H1 (cell line): ENCODE data around the gene SRGAP3. TPM values are rescaled to one million over a fixed set of nuclear protein-coding genes. Genes with fewer than 3 reads are reported as not detected.
A peak's percentile ranks its signal among the peaks of the same experiment; 100 is the strongest.

ENCODE experiments used
- CTCF ChIA-PET: fragments of 300-600 bp; sonication (Branson Sonifier 250); formaldehyde crosslinking; loops from one replicate; lab custom pipeline; 2021; ENCODE audit not compliant: partially characterized antibody; lab: Charles Lee
- POLR2A ChIA-PET: fragments of 300-600 bp; sonication (Branson Sonifier 250); formaldehyde crosslinking; loops from one replicate; lab custom pipeline; 2021; ENCODE audit warnings: inconsistent platforms; ENCODE audit not compliant: partially characterized antibody; lab: Charles Lee
- DNase-seq, 2 experiments: peaks; one replicate each; pipeline versions ENCODE4 v3.0.0 to v3.0.0-alpha.2; 2010 to 2022; ENCODE audit warnings: low spot score in 2 of 2, low read depth in 1 of 2, mixed read lengths in 1 of 2
- FAIRE-seq: peaks from 2 replicates; lab custom pipeline; 2011; peaks lifted over from hg19 to GRCh38; lab: Jason Lieb, UNC
- H2AFZ ChIP-seq: 2 replicates; pipeline ENCODE4 v1.8.1; 2012; ENCODE audit warnings: low read length, inconsistent platforms
- H2AK5ac ChIP-seq: 2 replicates; pipeline ENCODE4 v1.6.1; 2013; ENCODE audit warnings: low read depth, low read length
- H2BK120ac ChIP-seq: replicated peaks from 2 replicates; pipeline ENCODE3; 2013; ENCODE audit warnings: low read depth, low read length, inconsistent platforms
- H2BK12ac ChIP-seq: 2 replicates; pipeline ENCODE4 v1.6.1; 2013; ENCODE audit warnings: low read depth, low read length
- H2BK15ac ChIP-seq: 2 replicates; pipeline ENCODE4 v1.6.1; 2013; ENCODE audit warnings: low read length
- H2BK20ac ChIP-seq: 2 replicates; pipeline ENCODE4 v1.6.1; 2013; ENCODE audit warnings: low read length
- H2BK5ac ChIP-seq: 2 replicates; pipeline ENCODE4 v1.6.1; 2013; ENCODE audit warnings: low read depth, low read length
- H3K14ac ChIP-seq: 2 replicates; pipeline ENCODE4 v1.6.1; 2013; ENCODE audit warnings: inconsistent platforms; ENCODE audit not compliant: insufficient read length
- H3K18ac ChIP-seq: 2 replicates; pipeline ENCODE4 v1.6.1; 2013; ENCODE audit warnings: low read length; ENCODE audit errors: extremely low read depth
- H3K23ac ChIP-seq: 2 replicates; pipeline ENCODE4 v1.6.1; 2013; ENCODE audit warnings: inconsistent platforms; ENCODE audit not compliant: insufficient read length
- H3K23me2 ChIP-seq: 2 replicates; pipeline ENCODE4 v1.6.1; 2013; ENCODE audit warnings: low read depth, low read length
- H3K27ac ChIP-seq: 2 replicates; pipeline ENCODE4 v1.6.1; 2011; ENCODE audit warnings: low read depth, low read length, inconsistent platforms
- H3K27me3 ChIP-seq, 4 experiments: replicated peaks in 1 of 4; 1 replicate in 1 of 4; 2 replicates in 3 of 4; pipeline versions ENCODE4 v1.6.1 to v1.8.1; 2011 to 2013; ENCODE audit warnings: low read length in 3 of 4, mild to moderate bottlenecking in 3 of 4, inconsistent platforms in 2 of 4, mixed read lengths in 2 of 4, moderate library complexity in 1 of 4; ENCODE audit not compliant: control insufficient read depth in 3 of 4, insufficient read depth in 3 of 4; ENCODE audit errors: extremely low read depth in 1 of 4
- H3K36me3 ChIP-seq, 4 experiments: 2 replicates each; pipeline versions ENCODE4 v1.6.1 to v1.8.1; 2011 to 2013; ENCODE audit warnings: mild to moderate bottlenecking in 4 of 4, low read length in 3 of 4, moderate library complexity in 2 of 4, control low read depth in 1 of 4, inconsistent platforms in 1 of 4; ENCODE audit not compliant: insufficient read depth in 4 of 4, control insufficient read depth in 2 of 4
- H3K4ac ChIP-seq: replicated peaks from 2 replicates; pipeline ENCODE3; 2013; ENCODE audit warnings: low read length, low read depth, mixed read lengths, inconsistent platforms; ENCODE audit not compliant: insufficient read length
- H3K4me1 ChIP-seq, 4 experiments: replicated peaks in 1 of 4; 1 replicate in 1 of 4; 2 replicates in 3 of 4; pipeline versions ENCODE4 v1.6.1 to v1.8.1; 2011 to 2013; ENCODE audit warnings: low read length in 3 of 4, inconsistent platforms in 2 of 4, mixed read lengths in 1 of 4; ENCODE audit not compliant: insufficient read depth in 4 of 4, control insufficient read depth in 3 of 4
- H3K4me2 ChIP-seq, 2 experiments: 2 replicates each; pipeline versions ENCODE4 v1.6.1 to v1.8.1; 2011 to 2013; ENCODE audit warnings: low read depth in 2 of 2, low read length in 2 of 2, control low read depth in 1 of 2, inconsistent platforms in 1 of 2, mild to moderate bottlenecking in 1 of 2; ENCODE audit not compliant: insufficient read depth in 1 of 2
- H3K4me3 ChIP-seq, 4 experiments: fragments of 200-600, 300-600 bp in 1 of 4; sonication (generic), shearing (Covaris generic), sonication (Bioruptor Twin) in 1 of 4; 2 replicates each; pipeline versions ENCODE4 v1.5.1 to v1.8.1; 2011 to 2016; ENCODE audit warnings: low read length in 4 of 4, low read depth in 3 of 4, control low read depth in 2 of 4, inconsistent platforms in 2 of 4, mild to moderate bottlenecking in 2 of 4, mixed read lengths in 1 of 4, moderate library complexity in 1 of 4; ENCODE audit not compliant: insufficient read depth in 2 of 4; ENCODE audit errors: extremely low read depth in 1 of 4
- H3K56ac ChIP-seq: replicated peaks from 2 replicates; pipeline ENCODE3; 2013; ENCODE audit warnings: low read depth, mild to moderate bottlenecking, mixed read lengths, low read length, inconsistent platforms; ENCODE audit not compliant: insufficient read length
- H3K79me1 ChIP-seq: 2 replicates; pipeline ENCODE4 v1.6.1; 2013; ENCODE audit warnings: low read depth, low read length, control low read depth
- H3K79me2 ChIP-seq, 2 experiments: 2 replicates each; pipeline versions ENCODE4 v1.6.1 to v1.8.1; 2012 to 2013; ENCODE audit warnings: low read length in 2 of 2, mild to moderate bottlenecking in 2 of 2, inconsistent platforms in 1 of 2; ENCODE audit not compliant: insufficient read depth in 2 of 2, control insufficient read depth in 1 of 2
- H3K9ac ChIP-seq, 4 experiments: replicated peaks in 1 of 4; 1 replicate in 1 of 4; 2 replicates in 3 of 4; pipeline versions ENCODE4 v1.6.1 to v1.8.1; 2011 to 2013; ENCODE audit warnings: low read depth in 3 of 4, low read length in 3 of 4, control low read depth in 2 of 4, mild to moderate bottlenecking in 2 of 4, moderate library complexity in 2 of 4, inconsistent platforms in 1 of 4; ENCODE audit errors: extremely low read depth in 1 of 4
- H3K9me3 ChIP-seq, 2 experiments: 2 replicates each; pipeline versions ENCODE4 v1.6.1 to v1.8.1; 2012 to 2013; ENCODE audit warnings: mild to moderate bottlenecking in 2 of 2, moderate library complexity in 2 of 2, control low read depth in 1 of 2, inconsistent platforms in 1 of 2, low read depth in 1 of 2, low read length in 1 of 2, mixed read lengths in 1 of 2; ENCODE audit not compliant: insufficient read depth in 2 of 2
- H4K20me1 ChIP-seq, 2 experiments: replicated peaks in 1 of 2; 2 replicates each; pipeline versions ENCODE3 to v1.8.1; 2011 to 2013; ENCODE audit warnings: inconsistent platforms in 2 of 2, low read length in 2 of 2, mild to moderate bottlenecking in 1 of 2; ENCODE audit not compliant: insufficient read depth in 2 of 2, control insufficient read depth in 1 of 2
- H4K5ac ChIP-seq: 2 replicates; pipeline ENCODE4 v1.6.1; 2013; ENCODE audit warnings: low read length, low read depth, mixed read lengths, inconsistent platforms; ENCODE audit not compliant: insufficient read length
- H4K8ac ChIP-seq: 2 replicates; pipeline ENCODE4 v1.8.0; 2013; ENCODE audit warnings: mild to moderate bottlenecking, moderate library complexity, low read length, inconsistent platforms; ENCODE audit not compliant: insufficient read depth; ENCODE audit errors: extremely low read depth
- H4K91ac ChIP-seq: replicated peaks from 2 replicates; pipeline ENCODE3; 2013; ENCODE audit warnings: low read length, mixed read lengths, inconsistent platforms; ENCODE audit not compliant: insufficient read length
- GABPA ChIP-seq: IDR thresholded peaks from 2 replicates; pipeline ENCODE4 v1.6.1; 2011; ENCODE audit warnings: mild to moderate bottlenecking, low read length, moderate library complexity, borderline replicate concordance; ENCODE audit not compliant: insufficient read depth
- SIN3A ChIP-seq, 2 experiments: IDR thresholded peaks in 1 of 2; conservative IDR thresholded peaks in 1 of 2; 2 replicates each; pipeline ENCODE4 v1.6.1; 2011 to 2012; ENCODE audit warnings: low read length in 2 of 2, improper control_type of control experiment in 1 of 2, low read depth in 1 of 2, mild to moderate bottlenecking in 1 of 2
- SRF ChIP-seq: IDR thresholded peaks from 2 replicates; pipeline ENCODE4 v1.6.1; 2011; ENCODE audit warnings: mild to moderate bottlenecking, low read depth, low read length, moderate library complexity
- TBP ChIP-seq: IDR thresholded peaks from 2 replicates; pipeline ENCODE4 v1.6.1; 2011; ENCODE audit warnings: low read depth, low read length, improper control_type of control experiment
- USF2 ChIP-seq: IDR thresholded peaks from 2 replicates; pipeline ENCODE4 v1.6.1; 2011; ENCODE audit warnings: low read length, improper control_type of control experiment
- WGBS, 2 experiments: shearing (Covaris generic) in 1 of 2; methylation state at CpG; one replicate each; pipeline versions ENCODE4 v1.1.6 to v1.1.7; 2013 to 2015; ENCODE audit warnings: low lambda C conversion rate in 2 of 2, mixed read lengths in 2 of 2, inconsistent platforms in 1 of 2, low coverage in 1 of 2, missing lambda C conversion rate in 1 of 2; ENCODE audit not compliant: insufficient replicate concordance in 2 of 2, insufficient coverage in 1 of 2, insufficient read length in 1 of 2; ENCODE audit errors: extremely low coverage in 1 of 2, missing lambda C conversion rate in 1 of 2; 5-methylcytosine and 5-hydroxymethylcytosine counted together
- polyA plus RNA-seq, 7 experiments: library from polyadenylated mRNA; depleted of rRNA in 3 of 7; stranded (reverse) in 5 of 7; unstranded in 2 of 7; fragments of >200 nt in 5 of 7; fragments of 200-250 nt in 2 of 7; gene quantifications; 1 replicate in 5 of 7; 2 replicates in 1 of 7; 4 replicates in 1 of 7; pipeline versions ENCODE4 v1.2.1 to v1.2.3, GENCODE V29; 2011 to 2013; ENCODE audit warnings: missing spikeins in 2 of 7, mixed read lengths in 2 of 7
- total RNA-seq: library from RNA; stranded (reverse); fragmentation: NEBNext Ultra II Directional; extraction: Animal tissue kit (Norgen Biotek cat#: 25700); gene quantifications from 2 replicates; pipeline ENCODE4 v1.2.1, GENCODE V29; 2021

Gene SRGAP3
- total and polyA plus RNA-seq, 2 of the 8 experiments (the other 6 are each of a cell fraction or from before 2014, with no cell fraction given), result 5.8 to 11.4 TPM

- Histone ChIP-seq H3K14ac (peak overlapping the region; percentile 12), H3K79me1 (no peaks in the 10 kb centered on the region), H4K91ac (no peak overlapping the region), H3K4ac (no peak overlapping the region), H2BK12ac (no peak overlapping the region), H3K4me2 (no peak overlapping the region; a peak in 1 of 4 replicates), H3K36me3 (no peaks in the 10 kb centered on the region), H2BK20ac (no peak overlapping the region), H2AK5ac (no peak overlapping the region), H3K18ac (no peak overlapping the region), H2BK5ac (no peak overlapping the region), H4K20me1 (peaks cover 0 to 2% of the 10 kb centered on the region in 2 experiments), H2AFZ (0 out of 2 replicates have a peak overlapping the region, but pooled peaks have one; percentile 4), H3K23ac (no peak overlapping the region), H3K79me2 (no peaks in the 10 kb centered on the region), H3K27me3 (no peaks in the 10 kb centered on the region), H2BK15ac (peak overlapping the region; percentile 19; the same call in 1 of the 2 replicates), H3K4me3 (no peak overlapping the region), H4K8ac (no peak overlapping the region; the same call in 1 of the 2 replicates), H4K5ac (no peak overlapping the region), H3K56ac (no peak overlapping the region), H3K9me3 (no peaks in the 10 kb centered on the region), H2BK120ac (no peak overlapping the region), H3K4me1 (peaks cover 0 to 14% (median 3%) of the 10 kb centered on the region in 4 experiments; a peak in 4 of 7 replicates), H3K27ac (no peak overlapping the region), H3K23me2 (no peaks in the 10 kb centered on the region), H3K9ac (no peak overlapping the region)
- POLR2A ChIA-PET, result interaction anchor here (1.1 kb wide), 1 partner anchor 16 kb away, joined by 4 read pairs; no protein-coding TSS in a partner anchor
- DNase-seq, result no peak
- 73% methylated on average over 17 of the region's 17 CpGs; no CpG with 5 or more reads in 1 of the 2 experiments for WGBS, 2 experiments
- TF ChIP-seq SRF (no peak), TBP (no peak), GABPA (no peak), SIN3A (conservative IDR thresholded peaks at IDR 0.05 in 1 of 2, IDR thresholded peaks at IDR 0.05 in 1 of 2; ENCODE audit: low read depth in 1 of 2, low read length in 2 of 2) (no peak), USF2 (no peak)
- peak; percentile 32 for FAIRE-seq
- CTCF ChIA-PET, result interaction anchor here (1.5 kb wide), 1 partner anchor 217 kb away, joined by 5 read pairs; no protein-coding TSS in a partner anchor
Measured at GRCh38 chr3:9204253-9204992, 45.0 kb downstream of the SRGAP3 start.
